Astrocyte (in vitro differentiated cells and primary cell): ENCODE measurements around the gene MYO1A.

Source experiments
- EZH2 ChIP-seq: IDR thresholded peaks from 2 replicates; pipeline ENCODE4 v1.6.1; 2012; ENCODE audit warnings: mild to moderate bottlenecking, low read length, inconsistent platforms; ENCODE audit not compliant: insufficient read depth
- TF ChIP-seq, protein P1 (sequence below): IDR thresholded peaks from 2 replicates; pipeline ENCODE4 v1.5.1; 2011; ENCODE audit warnings: low read depth, mild to moderate bottlenecking, inconsistent platforms, low read length, moderate library complexity; ENCODE audit not compliant: insufficient read depth

DNA sequence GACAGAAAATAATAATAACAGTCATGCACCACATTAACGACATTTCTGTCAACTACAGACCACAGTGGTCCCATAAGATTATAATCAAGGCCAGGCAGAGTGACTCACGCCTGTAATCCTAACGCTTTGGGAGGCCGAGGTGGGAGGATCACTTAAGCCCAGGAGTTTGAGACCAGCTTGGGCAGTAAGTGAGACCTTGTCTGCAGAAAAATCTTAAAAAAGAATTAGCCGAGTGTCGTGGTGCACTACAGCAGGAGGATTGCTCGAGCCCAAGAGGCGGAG is 47.6 kb upstream of the MYO1A start:
- TF ChIP-seq, protein P1, sequence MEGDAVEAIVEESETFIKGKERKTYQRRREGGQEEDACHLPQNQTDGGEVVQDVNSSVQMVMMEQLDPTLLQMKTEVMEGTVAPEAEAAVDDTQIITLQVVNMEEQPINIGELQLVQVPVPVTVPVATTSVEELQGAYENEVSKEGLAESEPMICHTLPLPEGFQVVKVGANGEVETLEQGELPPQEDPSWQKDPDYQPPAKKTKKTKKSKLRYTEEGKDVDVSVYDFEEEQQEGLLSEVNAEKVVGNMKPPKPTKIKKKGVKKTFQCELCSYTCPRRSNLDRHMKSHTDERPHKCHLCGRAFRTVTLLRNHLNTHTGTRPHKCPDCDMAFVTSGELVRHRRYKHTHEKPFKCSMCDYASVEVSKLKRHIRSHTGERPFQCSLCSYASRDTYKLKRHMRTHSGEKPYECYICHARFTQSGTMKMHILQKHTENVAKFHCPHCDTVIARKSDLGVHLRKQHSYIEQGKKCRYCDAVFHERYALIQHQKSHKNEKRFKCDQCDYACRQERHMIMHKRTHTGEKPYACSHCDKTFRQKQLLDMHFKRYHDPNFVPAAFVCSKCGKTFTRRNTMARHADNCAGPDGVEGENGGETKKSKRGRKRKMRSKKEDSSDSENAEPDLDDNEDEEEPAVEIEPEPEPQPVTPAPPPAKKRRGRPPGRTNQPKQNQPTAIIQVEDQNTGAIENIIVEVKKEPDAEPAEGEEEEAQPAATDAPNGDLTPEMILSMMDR = no peak
- TF ChIP-seq EZH2 = no peak
